HepG2 (cell line): Measurements from ENCODE around the gene ILKAP. TPM values are rescaled to one million over a fixed set of nuclear protein-coding genes. Genes with fewer than 3 reads are reported as not detected.

ENCODE experiments used
- FOXO1 ChIP-seq: sonication (generic); formaldehyde crosslinking; IDR thresholded peaks from 2 replicates; pipeline ENCODE4 v1.4.0; 2020; ENCODE audit warnings: missing genetic modification reagents
- HIC2 ChIP-seq: sonication (generic); formaldehyde crosslinking; IDR thresholded peaks from 2 replicates; pipeline ENCODE4 v1.9.0; 2022; ENCODE audit warnings: low read depth, missing genetic modification reagents
- NKX3-1 ChIP-seq: sonication (generic); formaldehyde crosslinking; IDR thresholded peaks from 2 replicates; pipeline ENCODE4 v1.5.0; 2020; ENCODE audit warnings: missing genetic modification reagents
- PRDM10 ChIP-seq: sonication (generic); formaldehyde crosslinking; IDR thresholded peaks from 2 replicates; pipeline ENCODE4 v1.4.0; 2020; ENCODE audit warnings: low read depth, missing genetic modification reagents
- TFDP2 ChIP-seq: sonication (generic); formaldehyde crosslinking; IDR thresholded peaks from 2 replicates; pipeline ENCODE4 v1.4.0; 2020; ENCODE audit warnings: missing genetic modification reagents
- ZNF207 ChIP-seq: fragments of 450-650 bp; IDR thresholded peaks from 2 replicates; pipeline ENCODE4 v1.6.1; 2016; ENCODE audit warnings: antibody characterized with exemption, borderline replicate concordance
- polyA plus RNA-seq, 8 experiments: library from polyadenylated mRNA; depleted of rRNA in 3 of 8; stranded (reverse) in 7 of 8; unstranded in 1 of 8; fragments of >200 nt; fragmentation: Illumina TruSeq in 4 of 8; extraction: Trizol in 4 of 8; gene quantifications; 2 replicates each; pipeline versions ENCODE4 v1.2.1 to v1.2.3, GENCODE V29; 2011 to 2016; ENCODE audit warnings: low read depth in 4 of 8, missing spikeins in 1 of 8, mixed read lengths in 1 of 8; ENCODE audit not compliant: insufficient read depth in 1 of 8
- total RNA-seq, 5 experiments: library from RNA; depleted of rRNA; stranded (reverse); fragments of >200 nt; fragmentation: Illumina TruSeq; extraction: Trizol; gene quantifications; 2 replicates each; pipeline ENCODE4 v1.2.3, GENCODE V29; 2016; ENCODE audit warnings: low read depth in 1 of 5

Gene ILKAP
- total and polyA plus RNA-seq, 2 of the 13 experiments (the other 11 are each of a cell fraction or from before 2014, with no cell fraction given) = 29.6 to 33.1 TPM

GRCh38 chr2:238238766-238239542 is 35.5 kb upstream of the ILKAP start (continued):
- TF ChIP-seq PRDM10 (CRISPR knock-in tag) (no peak), ZNF207 (no peak), FOXO1 (CRISPR knock-in tag) (peak; percentile 88; the same call in 1 of the 2 replicates), HIC2 (peak; percentile 79), TFDP2 (peak; percentile 95), NKX3-1 (CRISPR knock-in tag) (peak; percentile 100)
